HG02623 (cell line): ENCODE results near the gene AFF1.
A peak's percentile ranks its signal among the peaks of the same experiment; 100 is the strongest.
"Not testable (repeated sequence)": the region's sequence is repeated elsewhere in the genome, so short reads cannot be mapped to it uniquely, and the experiment has no call there.

Source experiments
- ATAC-seq: cut with Tn5 transposase; IDR thresholded peaks from one replicate; pipeline ENCODE4 v1.9.1; 2021; ENCODE audit warnings: moderate library complexity; ENCODE audit not compliant: unreplicated experiment

The AFF1 gene

DNA sequence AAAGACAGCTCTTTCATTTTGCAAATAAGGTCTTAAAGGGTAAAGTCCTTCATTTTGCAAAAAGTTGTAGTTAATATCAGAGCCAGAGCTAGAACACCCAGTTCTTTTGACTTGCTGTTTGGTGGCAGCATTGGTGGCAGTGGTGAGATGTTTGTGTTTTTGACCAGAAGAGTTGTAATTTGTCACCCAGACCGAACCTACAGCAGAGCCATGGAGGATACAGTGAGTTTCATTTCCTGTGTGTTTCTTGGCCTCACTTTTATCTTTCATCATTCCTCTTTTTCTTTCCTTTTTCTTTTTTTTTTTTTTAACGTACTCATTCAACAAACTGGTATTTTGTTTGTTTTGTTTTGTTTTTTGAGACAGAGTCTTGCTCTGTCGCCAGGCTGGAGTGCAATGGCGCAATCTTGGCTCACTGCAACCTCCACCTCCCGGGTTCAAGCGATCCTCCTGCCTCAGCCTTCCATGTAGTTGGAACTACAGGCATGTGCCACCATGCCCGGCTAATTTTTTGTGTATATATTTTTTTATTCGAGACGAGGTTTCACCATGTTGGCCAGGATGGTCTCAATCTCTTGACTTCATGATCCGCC, 116.4 kb downstream of the AFF1 start:
- ATAC-seq, result no peak

DNA sequence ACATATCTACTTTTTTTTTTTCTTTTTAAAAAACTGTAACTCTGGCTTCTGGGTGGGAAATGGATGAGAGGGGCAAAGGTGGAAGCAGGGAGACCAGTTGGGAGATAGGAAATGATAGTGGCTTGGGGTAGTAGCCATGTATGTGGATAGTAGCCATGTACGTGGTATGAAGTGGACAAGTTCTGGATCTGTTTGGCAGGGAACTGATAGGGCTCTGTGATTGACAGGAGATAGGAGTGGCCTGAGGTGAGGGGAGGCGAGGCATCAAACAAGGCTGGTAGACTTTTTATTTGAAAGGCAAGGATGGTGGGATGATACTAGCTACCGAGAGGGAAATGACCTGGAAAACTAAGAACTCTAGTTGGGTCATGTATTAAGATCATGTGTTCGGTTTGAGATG, 117.8 kb downstream of the AFF1 start:
- ATAC-seq, result no peak

DNA sequence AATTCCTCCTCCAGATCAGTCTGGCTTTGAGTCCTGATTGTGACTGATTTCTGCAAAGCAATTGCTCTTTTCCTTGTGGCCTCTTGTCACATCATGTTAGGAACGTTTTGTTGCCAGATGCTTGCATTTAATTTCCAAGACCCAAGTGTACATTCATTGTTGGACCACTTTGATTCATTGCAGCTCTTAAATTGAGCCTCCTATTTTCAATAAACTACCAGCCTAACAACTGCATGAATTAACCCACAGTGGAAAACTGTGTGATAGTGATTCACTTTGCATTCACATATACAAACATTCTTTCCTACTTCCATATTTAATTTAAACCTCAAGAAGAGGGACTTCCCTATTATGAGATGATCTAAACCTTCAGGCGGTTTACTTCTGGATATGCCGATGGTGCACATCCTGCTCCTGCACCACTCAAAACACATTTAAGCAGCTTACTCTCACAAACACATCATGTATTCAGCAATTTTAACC, 118.4 kb downstream of the AFF1 start:
- ATAC-seq, result no peak

DNA sequence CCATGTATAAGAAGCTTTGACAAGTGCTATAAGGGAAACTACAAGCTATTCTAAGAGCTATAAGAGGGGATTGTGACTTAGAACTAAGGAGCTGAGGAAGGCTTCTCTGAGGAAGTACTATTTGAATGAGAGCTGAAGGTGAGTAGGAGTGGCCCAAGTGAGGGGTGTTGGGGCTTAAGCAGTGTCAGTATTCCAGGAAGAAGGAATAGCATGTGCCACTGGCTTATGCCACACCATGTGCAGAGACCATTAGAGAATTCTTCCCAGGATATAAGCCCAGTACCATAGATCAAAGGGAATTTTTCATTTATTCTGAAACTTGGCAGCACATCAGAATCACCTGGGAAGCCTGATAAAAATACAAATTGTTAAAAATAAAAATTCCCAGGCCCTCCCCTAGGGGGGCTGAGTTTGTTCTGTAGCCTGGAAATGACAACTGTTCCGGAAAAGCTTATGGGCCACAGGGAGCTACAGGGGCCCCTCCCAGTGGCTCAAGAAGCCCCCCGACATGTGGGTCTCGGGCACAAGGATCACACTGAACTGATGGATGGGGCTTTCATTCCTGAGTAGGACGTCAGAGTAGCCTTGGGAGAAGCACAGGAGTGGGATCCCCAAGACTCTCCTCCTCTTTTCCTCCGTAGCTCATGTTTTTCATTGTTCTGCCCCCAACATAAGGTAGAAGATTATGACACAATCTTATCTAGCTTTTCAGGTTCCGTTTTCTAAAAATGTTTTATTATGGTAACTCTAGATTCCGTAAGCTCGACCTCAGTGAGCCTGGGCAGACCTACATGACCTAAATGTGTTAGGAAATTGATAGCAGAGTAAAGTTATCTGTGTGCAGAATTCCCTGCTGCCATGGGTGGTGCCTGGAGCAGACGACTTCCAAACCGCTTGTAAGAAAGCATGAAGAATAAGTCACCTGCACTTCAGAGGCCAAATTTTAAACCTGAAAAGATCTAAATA, 119.3 kb downstream of the AFF1 start:
- no peak for ATAC-seq

DNA sequence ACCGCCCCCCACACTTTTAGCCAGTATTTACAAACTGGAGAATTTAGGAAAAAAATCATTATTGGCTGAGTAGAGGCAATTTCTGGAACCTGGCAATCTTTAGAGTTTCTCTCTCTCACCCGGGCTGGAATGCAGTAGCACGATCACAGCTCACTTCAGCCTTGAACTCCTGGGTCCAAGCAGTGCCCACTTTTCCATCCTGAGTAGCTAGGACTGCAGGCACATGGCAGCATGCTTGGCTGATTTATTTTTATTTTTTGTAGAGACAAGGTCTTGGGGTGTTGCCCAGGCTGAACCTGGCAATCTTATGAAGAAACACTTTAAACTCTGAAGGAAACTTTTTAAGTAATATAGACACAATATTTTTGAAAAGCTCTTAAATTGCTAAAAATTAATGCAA, 120.1 kb downstream of the AFF1 start:
- ATAC-seq, result no peak

DNA sequence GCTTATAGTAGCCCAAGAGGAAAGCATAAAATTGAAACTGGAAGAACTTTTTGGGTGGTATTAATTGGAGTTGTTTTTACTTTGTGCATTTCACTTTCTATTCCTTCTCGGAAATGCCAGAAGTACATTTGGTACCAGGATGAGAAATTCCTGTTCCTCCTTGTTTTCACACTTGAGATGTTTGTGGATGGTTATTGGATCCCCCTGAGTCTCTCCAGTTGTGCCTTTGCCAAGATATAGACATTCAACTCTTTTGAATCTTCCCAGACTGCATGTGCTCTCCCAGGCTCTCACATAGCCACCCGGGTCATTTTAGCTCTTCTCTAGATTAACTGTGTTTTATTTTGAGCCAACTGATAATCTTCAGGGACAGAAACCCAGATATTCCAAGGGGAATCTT, 120.5 kb downstream of the AFF1 start:
- ATAC-seq, result no peak

DNA sequence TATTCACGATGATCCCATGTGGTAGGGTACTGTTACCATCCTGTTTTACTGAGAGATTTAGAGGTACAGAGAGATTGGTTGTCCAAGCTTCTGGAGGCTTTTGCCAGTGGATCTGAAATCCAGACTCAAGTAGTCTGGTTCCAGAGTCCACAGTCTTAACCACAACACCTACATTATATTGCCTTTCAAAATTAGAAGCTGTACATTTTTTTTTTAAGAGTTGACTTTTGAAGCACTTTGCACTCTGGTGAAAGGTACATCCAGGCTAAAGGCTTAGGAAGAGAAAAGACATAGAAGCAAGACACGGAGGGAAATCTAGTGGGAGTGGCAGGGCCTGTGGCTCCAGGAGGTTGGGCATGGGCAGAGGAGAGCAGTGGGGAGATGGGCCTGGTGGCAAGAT, 122.1 kb downstream of the AFF1 start:
- no peak for ATAC-seq

DNA sequence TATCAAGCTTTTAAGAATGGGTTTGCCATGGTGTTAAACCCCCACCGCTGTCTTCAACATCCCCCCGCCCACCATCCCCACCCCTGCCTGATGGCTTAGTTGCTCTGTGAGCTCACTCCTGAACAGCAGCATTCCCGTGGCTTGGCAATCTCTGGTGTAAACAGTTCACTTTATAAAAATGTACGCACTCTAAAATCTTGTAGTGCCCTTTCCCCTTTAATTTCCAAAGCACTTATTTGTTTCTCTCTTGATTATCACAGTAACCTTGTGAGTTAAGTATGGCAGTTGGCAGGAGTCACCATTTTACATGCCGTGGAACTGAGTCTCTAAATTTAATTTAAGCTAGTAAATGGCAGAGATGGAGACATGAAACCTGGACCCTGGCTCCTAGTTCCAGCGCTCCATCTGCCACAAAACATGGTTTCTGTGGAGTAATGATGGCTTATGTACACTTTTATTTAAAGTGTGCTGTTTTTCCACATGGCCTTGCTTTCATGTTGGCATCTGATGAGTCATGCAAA, 123.1 kb downstream of the AFF1 start:
- ATAC-seq, result no peak

DNA sequence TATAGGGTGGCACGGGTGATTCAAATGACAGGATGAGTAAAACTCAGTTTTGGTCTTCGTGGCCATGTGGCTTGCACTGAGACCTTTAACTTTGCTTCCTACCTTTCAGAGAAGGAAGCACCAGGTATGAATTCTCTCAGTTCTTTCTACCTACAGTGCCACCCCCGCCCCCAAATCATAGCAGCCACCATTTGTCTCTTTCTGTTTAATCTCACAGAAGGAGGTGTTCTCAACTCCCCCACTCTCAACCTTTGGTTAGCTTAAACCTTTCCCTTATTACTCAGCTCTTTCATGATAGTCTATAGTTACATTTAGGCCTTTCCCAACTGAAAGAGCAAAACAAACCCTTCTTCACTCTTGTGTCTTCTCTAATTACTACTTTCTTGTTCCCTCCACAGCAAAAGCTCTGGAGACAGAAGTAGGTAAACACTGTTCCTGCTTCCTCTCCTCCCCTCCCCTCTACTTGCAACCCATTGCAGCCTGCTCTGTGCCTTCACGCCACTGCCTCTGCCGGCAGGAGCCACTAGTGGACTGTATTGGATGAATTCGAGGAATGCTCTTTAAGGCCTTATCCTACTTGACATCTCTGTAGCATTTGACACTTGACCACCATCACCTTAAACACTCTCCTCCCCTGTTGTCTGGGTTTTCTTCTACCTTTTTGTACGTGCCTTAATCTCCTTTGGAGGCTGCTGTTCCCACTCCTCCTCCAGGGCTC, 123.7 kb downstream of the AFF1 start:
- ATAC-seq, result no peak

DNA sequence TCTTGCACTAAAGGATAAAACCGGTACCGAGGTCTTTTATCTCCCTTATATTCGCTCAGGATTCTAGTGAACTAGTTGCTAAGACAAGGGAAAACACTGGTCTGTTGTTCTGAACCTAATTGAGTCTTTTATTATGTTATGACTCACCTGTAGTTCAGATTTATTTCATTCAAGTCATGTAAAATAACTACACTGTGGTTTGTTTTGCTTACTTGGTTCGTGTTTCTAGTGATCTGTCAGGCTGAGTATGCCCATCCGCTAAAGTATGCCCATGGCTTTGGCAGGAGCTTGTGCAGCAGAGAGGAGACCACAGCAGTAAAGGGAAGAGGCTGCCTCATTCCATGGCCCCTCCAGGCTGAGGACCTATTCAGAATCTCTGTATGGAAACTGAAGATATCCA, 126.1 kb downstream of the AFF1 start:
- ATAC-seq, result no peak

DNA sequence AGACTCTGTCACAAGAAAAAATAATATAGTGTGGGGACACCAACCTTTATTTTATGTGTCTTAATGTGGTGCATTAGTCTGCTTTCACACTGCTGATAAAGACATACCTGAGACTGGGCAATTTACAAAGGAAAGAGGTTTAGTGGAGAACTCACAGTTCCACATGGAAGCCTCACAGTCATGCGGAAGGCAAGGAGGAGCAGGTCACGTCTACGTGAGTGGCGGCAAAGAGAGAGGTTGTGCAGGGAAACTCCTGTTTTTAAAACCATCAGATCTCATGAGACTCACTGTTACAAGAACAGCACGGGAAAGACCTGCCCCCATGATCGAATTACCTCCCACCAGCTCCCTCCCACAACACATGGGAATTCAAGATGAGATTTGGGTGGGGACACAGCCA, 130.2 kb downstream of the AFF1 start:
- ATAC-seq, result no peak

DNA sequence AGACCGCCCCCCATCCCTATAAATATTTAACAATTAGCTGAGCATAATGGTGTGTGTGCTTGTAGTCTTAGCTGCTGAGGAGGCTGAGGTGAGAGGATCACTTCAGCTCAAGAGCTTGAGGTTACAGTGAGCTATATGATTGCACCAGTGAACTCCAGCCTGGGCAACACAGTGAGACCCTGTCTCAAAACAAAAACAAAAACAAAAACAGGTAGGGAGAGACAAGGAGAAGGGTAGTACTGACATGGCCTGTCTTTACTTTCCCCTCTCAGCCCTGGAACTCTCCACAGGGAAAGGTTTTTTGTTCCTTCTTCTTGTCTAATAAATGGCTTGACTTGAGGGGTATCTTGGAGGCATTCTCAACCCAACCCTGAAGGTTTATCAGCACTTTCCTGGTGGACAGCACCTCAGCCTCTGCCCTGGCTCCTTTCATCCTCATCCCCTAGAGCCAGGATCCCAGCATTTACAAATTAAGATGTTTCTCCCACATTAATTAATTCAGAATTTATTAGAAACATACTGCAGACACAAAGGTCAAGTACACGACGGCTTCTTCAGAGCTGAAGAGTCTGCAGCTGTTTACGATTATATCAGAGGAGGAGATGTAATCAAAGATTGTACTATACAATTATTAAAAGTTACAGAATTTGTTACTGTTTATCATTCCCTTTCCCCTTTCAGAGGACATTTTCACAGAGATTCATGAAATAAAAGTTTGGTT, 131.8 kb downstream of the AFF1 start:
- no peak for ATAC-seq

DNA sequence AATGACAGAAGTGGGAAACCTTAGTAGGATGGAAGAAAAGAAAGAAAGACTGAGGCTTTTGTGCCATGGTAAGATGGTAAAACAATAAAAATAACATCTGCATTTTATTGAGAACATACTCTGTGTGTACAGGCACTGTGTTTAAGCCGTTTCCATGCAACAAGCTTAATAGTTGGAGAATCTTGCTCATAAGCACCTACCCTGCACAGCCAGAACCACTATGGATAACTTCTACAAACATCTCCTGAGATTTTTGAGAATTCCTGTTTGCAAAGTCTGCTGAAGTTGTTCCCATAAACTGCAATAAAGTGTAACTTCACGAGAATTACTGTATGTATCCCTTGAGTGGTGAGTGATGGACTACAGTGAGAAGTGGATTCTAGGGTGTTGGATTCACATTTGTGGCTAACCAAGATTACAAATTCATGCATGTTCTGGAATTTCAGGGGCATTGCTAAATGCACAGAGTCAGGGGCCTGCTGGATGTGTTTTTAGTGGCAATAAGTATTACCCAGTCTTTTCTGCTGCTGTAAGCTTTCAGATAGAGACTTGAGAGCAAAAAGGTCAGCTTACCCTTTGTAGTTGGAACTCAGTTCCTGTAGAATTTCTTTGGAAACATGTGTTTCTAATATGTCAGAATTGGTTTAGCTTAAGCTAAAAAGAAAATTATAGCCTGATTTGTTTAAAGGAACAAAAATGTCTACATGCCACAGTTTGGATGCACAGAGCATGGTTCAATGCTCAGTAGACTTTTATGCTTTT, 132.5 kb downstream of the AFF1 start:
- ATAC-seq, result no peak

DNA sequence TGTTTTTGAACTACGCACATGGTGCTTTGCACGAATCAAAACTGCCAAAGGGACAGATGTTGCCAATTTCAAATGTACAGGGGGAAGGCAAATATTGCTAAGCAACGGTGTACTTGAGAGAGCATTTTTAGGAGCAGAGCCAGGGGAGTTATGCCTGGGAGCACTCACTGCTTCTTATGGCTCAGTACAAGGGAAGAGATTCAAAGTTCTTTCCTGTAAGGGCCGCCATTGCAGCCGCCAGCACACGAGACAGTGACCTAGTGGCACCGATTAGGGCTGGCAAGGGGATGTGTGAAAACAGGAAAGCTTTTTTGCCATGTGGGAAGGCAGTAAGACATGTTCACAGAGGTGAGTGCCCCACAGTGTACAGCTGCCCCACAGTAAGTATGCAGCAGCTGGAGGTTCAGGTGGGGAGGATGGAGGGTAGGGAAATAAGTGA, 133.8 kb downstream of the AFF1 start:
- no peak for ATAC-seq

DNA sequence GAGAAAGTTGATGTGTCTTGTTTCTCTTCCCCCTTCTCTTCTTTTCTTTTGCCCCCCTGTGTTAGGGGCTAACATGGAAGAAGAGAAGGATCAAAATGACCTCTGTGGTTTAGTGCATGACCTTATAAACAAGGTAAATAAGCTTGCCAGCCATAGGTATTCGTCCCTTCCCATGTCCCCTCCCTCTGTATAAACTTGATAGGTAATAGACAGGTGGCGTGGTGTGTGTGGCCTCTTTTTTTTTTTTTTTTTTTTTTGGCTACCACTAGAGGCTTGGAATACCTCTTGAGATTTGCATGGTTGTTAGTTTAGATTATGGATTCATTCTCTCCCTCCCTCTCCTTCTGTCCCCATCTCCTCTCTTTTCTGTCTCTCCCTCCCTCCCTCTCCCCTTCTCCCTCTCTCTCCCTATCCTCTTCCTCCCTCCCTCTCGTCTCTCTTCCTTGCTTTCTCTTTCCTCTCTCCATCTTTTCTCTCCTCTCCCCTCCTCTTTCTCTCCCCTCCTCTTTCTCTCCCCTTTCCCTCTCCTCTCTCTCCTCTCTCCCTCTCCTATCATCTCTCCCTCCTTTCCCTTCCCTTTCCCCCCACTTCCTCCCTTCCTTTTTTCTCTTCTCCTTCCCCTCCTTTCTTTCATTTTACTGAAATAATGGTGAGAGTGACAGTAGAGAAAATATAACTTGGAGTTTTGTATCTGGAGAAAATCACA, 134.4 kb downstream of the AFF1 start:
- ATAC-seq, result no peak

DNA sequence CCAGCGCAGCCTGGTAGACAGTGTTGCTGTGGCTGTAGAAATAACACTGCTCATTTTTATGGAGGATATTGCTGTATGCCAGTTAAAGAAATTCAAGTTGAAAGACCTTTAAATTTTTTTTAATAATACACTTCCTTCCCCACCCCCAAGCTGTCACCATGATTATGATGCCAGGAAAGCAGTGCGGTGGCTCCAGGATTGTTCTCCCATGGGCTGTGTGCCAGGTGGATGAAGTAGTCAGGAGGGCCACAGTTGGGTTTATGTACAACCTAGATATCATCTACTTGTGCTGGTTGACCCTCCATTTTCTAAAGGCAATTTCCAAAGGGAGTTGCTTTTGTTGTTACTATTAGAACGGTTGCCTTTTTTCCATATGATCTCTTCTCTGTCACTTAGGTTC, 136.6 kb downstream of the AFF1 start:
- ATAC-seq, result no peak

DNA sequence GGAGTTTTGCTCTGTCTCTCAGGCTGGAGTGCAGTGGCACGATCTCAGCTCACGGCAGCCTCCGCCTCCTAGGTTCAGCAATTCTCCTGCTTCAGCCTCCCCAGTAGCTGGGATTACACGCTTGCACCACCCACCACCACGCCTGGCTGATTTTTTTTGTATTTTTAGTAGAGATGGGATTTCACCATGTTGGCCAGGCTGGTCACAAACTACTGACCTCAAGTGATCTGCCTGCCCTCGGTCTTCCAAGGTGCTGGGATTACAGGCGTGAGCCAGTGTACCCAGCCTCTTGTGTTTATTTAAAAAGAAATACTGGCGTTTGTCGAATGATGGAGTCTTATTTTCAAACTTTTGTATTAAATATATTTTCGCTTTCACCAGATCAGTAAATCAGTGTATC, 137.7 kb downstream of the AFF1 start:
- not testable (repeated sequence) for ATAC-seq

DNA sequence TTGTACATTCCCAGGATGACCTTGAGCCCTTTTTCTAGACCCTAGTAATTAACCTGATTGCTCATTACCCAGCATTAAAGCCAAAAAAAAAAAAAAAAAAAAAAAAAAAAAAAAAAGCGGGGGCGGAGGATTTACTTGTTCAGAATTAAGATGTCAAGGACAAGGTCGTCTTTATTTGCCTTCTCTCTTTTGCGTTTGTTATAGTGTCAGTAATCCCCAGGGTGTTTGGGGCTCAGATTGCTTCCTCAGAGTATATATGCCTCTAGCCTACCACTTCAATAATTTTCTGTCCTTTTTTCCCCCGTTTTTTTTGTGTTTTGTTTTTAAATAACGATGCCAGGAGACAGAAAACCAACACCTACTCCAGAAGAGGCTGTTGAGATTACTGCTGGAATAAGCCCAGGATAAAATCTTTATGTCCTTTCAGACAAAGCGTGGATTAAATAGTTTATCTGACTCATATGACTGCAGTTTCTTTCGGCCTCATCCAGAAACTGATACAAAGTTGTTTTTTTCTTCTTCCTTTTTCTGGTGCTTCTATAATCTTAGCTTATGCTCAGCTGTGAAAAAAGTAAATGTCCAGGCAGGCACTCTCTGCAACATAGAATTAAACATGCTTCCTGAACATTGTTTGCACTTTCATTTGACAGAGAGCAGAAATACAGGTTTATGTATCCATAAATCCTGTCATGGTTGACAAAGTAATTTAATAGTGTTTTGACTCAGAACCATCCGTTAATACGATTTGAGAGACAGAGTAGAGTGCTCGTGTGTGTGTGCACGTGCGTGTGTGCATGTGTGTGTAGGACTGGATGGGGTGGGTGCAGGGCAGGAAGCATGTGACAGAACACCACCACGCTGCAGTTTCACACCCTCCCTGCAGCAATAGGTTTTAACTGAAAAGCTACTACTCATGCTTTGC, 138.6 kb downstream of the AFF1 start:
- peak; percentile 86 for ATAC-seq
